ENCODE data around the gene ID2. TPM values are rescaled to one million over a fixed set of nuclear protein-coding genes. Genes with fewer than 3 reads are reported as not detected.

ID2 gene
- total and polyA plus RNA-seq, 2 experiments from 2014 or later, result 612 to 910 TPM

- Histone ChIP-seq H4K20me1 (ENCODE audit: insufficient read depth, poor library complexity, severe bottlenecking) (no peaks in the 10 kb centered on the region), H3K27me3 (no peaks in the 10 kb centered on the region), H3K79me2 (no peaks in the 10 kb centered on the region), H3K36me3 (replicated peaks; ENCODE audit: insufficient read depth, low read depth) (no peaks in the 10 kb centered on the region), H3K4me2 (no peak overlapping the region), H2AFZ (no peak overlapping the region), H3K4me1 (ENCODE audit: insufficient read depth) (peaks cover 19% of the 10 kb centered on the region), H3K27ac (no peak overlapping the region), H3K9me2 (replicated peaks; ENCODE audit: insufficient read depth) (no peaks in the 10 kb centered on the region), H3K9me3 (ENCODE audit: low read depth) (no peaks in the 10 kb centered on the region), H3K4me3 (no peak overlapping the region)
- no peak for DNase-seq (ENCODE audit: low spot score)
- TF ChIP-seq CTCF (IDR thresholded peaks at IDR 0.05; ENCODE audit: poor library complexity) (no peak), EZH2phosphoT487 (IDR thresholded peaks at IDR 0.05; ENCODE audit: low read depth, severe bottlenecking, unreplicated experiment) (no peak), EZH2 (IDR thresholded peaks at IDR 0.05; ENCODE audit: borderline replicate concordance) (no peak)
- 89% methylated on average over 18 of the region's 18 CpGs for WGBS (ENCODE audit: low lambda C conversion rate, missing lambda C conversion rate)
Observed at GRCh38 chr2:8659735-8660492, 21.9 kb upstream of the ID2 start.

- H3K27me3 ChIP-seq, result no peaks in the 10 kb centered on the region
- H3K4me2 ChIP-seq, result no peak overlapping the region
- no peak overlapping the region for H2AFZ ChIP-seq
- WGBS (ENCODE audit: low lambda C conversion rate, missing lambda C conversion rate), result 96% methylated on average over 6 of the region's 6 CpGs
- no peaks in the 10 kb centered on the region for H3K36me3 ChIP-seq (replicated peaks; ENCODE audit: insufficient read depth, low read depth)
- peaks cover 19% of the 10 kb centered on the region for H3K4me1 ChIP-seq (ENCODE audit: insufficient read depth)
- no peak for TF ChIP-seq EZH2phosphoT487 (IDR thresholded peaks at IDR 0.05; ENCODE audit: low read depth, severe bottlenecking, unreplicated experiment)
- no peak for TF ChIP-seq EZH2 (IDR thresholded peaks at IDR 0.05; ENCODE audit: borderline replicate concordance)
- TF ChIP-seq CTCF (IDR thresholded peaks at IDR 0.05; ENCODE audit: poor library complexity), result no peak
- no peak for DNase-seq (ENCODE audit: low spot score)
- H3K9me3 ChIP-seq (ENCODE audit: low read depth), result no peaks in the 10 kb centered on the region
- peak overlapping the region; percentile 8 for H3K27ac ChIP-seq
- H4K20me1 ChIP-seq (ENCODE audit: insufficient read depth, poor library complexity, severe bottlenecking), result no peaks in the 10 kb centered on the region
- no peak overlapping the region for H3K4me3 ChIP-seq
- H3K79me2 ChIP-seq, result no peaks in the 10 kb centered on the region
- H3K9me2 ChIP-seq (replicated peaks; ENCODE audit: insufficient read depth), result no peaks in the 10 kb centered on the region
Observed at GRCh38 chr2:8661235-8661634, 20.6 kb upstream of the ID2 start.

- H4K20me1 ChIP-seq (ENCODE audit: insufficient read depth, poor library complexity, severe bottlenecking), result no peaks in the 10 kb centered on the region
- no peaks in the 10 kb centered on the region for H3K27me3 ChIP-seq
- H3K79me2 ChIP-seq, result no peaks in the 10 kb centered on the region
- no peaks in the 10 kb centered on the region for H3K9me2 ChIP-seq (replicated peaks; ENCODE audit: insufficient read depth)
- no peak overlapping the region for H3K4me2 ChIP-seq
- DNase-seq (ENCODE audit: low spot score), result no peak
- no peak overlapping the region for H3K4me3 ChIP-seq
- WGBS (ENCODE audit: low lambda C conversion rate, missing lambda C conversion rate), result 67% methylated on average over 7 of the region's 7 CpGs
- TF ChIP-seq EZH2phosphoT487 (IDR thresholded peaks at IDR 0.05; ENCODE audit: low read depth, severe bottlenecking, unreplicated experiment) (no peak), CTCF (IDR thresholded peaks at IDR 0.05; ENCODE audit: poor library complexity) (no peak), EZH2 (IDR thresholded peaks at IDR 0.05; ENCODE audit: borderline replicate concordance) (no peak)
- H3K27ac ChIP-seq, result peak overlapping the region; percentile 8
- no peaks in the 10 kb centered on the region for H3K9me3 ChIP-seq (ENCODE audit: low read depth)
- no peak overlapping the region for H2AFZ ChIP-seq
- no peaks in the 10 kb centered on the region for H3K36me3 ChIP-seq (replicated peaks; ENCODE audit: insufficient read depth, low read depth)
- H3K4me1 ChIP-seq (ENCODE audit: insufficient read depth), result peaks cover 15% of the 10 kb centered on the region
Observed at GRCh38 chr2:8661736-8662135, 20.1 kb upstream of the ID2 start.
